ENCODE measurements around the gene XDH. TPM values are rescaled to one million over a fixed set of nuclear protein-coding genes. Genes with fewer than 3 reads are reported as not detected.

Gene XDH
- total RNA-seq, 1 donor from 2014 or later: 1.3 TPM

GRCh38 chr2:31397094-31397493 is 17.4 kb downstream of the XDH start:
- Mint-ChIP-seq H3K36me3 (ENCODE audit: unreplicated experiment) (peaks cover 4% of the 10 kb centered on the region), H3K9me3 (ENCODE audit: unreplicated experiment) (no peaks in the 10 kb centered on the region), H3K27ac (ENCODE audit: unreplicated experiment) (no peak overlapping the region), H3K4me1 (ENCODE audit: low read depth, unreplicated experiment) (no peaks in the 10 kb centered on the region), H3K4me3 (ENCODE audit: unreplicated experiment) (no peak overlapping the region), H3K27me3 (ENCODE audit: unreplicated experiment) (no peaks in the 10 kb centered on the region)
- no peak for DNase-seq
- no peak for TF ChIP-seq CTCF (IDR thresholded peaks at IDR 0.05; ENCODE audit: partially characterized antibody, unreplicated experiment)

GRCh38 chr2:31390324-31390723 is 24.2 kb downstream of the XDH start:
- Mint-ChIP-seq H3K27me3 (ENCODE audit: unreplicated experiment) (peaks cover 1% of the 10 kb centered on the region), H3K36me3 (ENCODE audit: unreplicated experiment) (no peaks in the 10 kb centered on the region), H3K4me3 (ENCODE audit: unreplicated experiment) (no peak overlapping the region), H3K27ac (ENCODE audit: unreplicated experiment) (no peak overlapping the region), H3K9me3 (ENCODE audit: unreplicated experiment) (no peaks in the 10 kb centered on the region), H3K4me1 (ENCODE audit: low read depth, unreplicated experiment) (no peaks in the 10 kb centered on the region)
- TF ChIP-seq CTCF (IDR thresholded peaks at IDR 0.05; ENCODE audit: partially characterized antibody, unreplicated experiment): no peak
- DNase-seq: no peak

GRCh38 chr2:31388736-31389135 is 25.8 kb downstream of the XDH start:
- no peak for DNase-seq
- H3K36me3 Mint-ChIP-seq (ENCODE audit: unreplicated experiment): no peaks in the 10 kb centered on the region
- H3K4me3 Mint-ChIP-seq (ENCODE audit: unreplicated experiment): no peak overlapping the region
- H3K4me1 Mint-ChIP-seq (ENCODE audit: low read depth, unreplicated experiment): no peaks in the 10 kb centered on the region
- TF ChIP-seq CTCF (IDR thresholded peaks at IDR 0.05; ENCODE audit: partially characterized antibody, unreplicated experiment): no peak
- H3K27ac Mint-ChIP-seq (ENCODE audit: unreplicated experiment): no peak overlapping the region
- H3K9me3 Mint-ChIP-seq (ENCODE audit: unreplicated experiment): no peaks in the 10 kb centered on the region
- H3K27me3 Mint-ChIP-seq (ENCODE audit: unreplicated experiment): peaks cover 3% of the 10 kb centered on the region

GRCh38 chr2:31387850-31388249 is 26.7 kb downstream of the XDH start:
- Mint-ChIP-seq H3K4me1 (ENCODE audit: low read depth, unreplicated experiment) (no peaks in the 10 kb centered on the region), H3K27ac (ENCODE audit: unreplicated experiment) (no peak overlapping the region), H3K36me3 (ENCODE audit: unreplicated experiment) (no peaks in the 10 kb centered on the region), H3K27me3 (ENCODE audit: unreplicated experiment) (peaks cover 3% of the 10 kb centered on the region), H3K9me3 (ENCODE audit: unreplicated experiment) (no peaks in the 10 kb centered on the region), H3K4me3 (ENCODE audit: unreplicated experiment) (no peak overlapping the region)
- TF ChIP-seq CTCF (IDR thresholded peaks at IDR 0.05; ENCODE audit: partially characterized antibody, unreplicated experiment): no peak
- no peak for DNase-seq

GRCh38 chr2:31386648-31387047 is 27.9 kb downstream of the XDH start:
- Mint-ChIP-seq H3K4me1 (ENCODE audit: low read depth, unreplicated experiment) (no peaks in the 10 kb centered on the region), H3K27me3 (ENCODE audit: unreplicated experiment) (peaks cover 5% of the 10 kb centered on the region), H3K4me3 (ENCODE audit: unreplicated experiment) (no peak overlapping the region), H3K36me3 (ENCODE audit: unreplicated experiment) (no peaks in the 10 kb centered on the region), H3K9me3 (ENCODE audit: unreplicated experiment) (no peaks in the 10 kb centered on the region), H3K27ac (ENCODE audit: unreplicated experiment) (no peak overlapping the region)
- no peak for TF ChIP-seq CTCF (IDR thresholded peaks at IDR 0.05; ENCODE audit: partially characterized antibody, unreplicated experiment)
- DNase-seq: no peak

All from glutamatergic neuron (in vitro differentiated cells).